Measurements from ENCODE around the gene C16orf54.
"Not testable (repeated sequence)": the region's sequence is repeated elsewhere in the genome, so short reads cannot be mapped to it uniquely, and the experiment has no call there.

C16orf54 gene

DNA sequence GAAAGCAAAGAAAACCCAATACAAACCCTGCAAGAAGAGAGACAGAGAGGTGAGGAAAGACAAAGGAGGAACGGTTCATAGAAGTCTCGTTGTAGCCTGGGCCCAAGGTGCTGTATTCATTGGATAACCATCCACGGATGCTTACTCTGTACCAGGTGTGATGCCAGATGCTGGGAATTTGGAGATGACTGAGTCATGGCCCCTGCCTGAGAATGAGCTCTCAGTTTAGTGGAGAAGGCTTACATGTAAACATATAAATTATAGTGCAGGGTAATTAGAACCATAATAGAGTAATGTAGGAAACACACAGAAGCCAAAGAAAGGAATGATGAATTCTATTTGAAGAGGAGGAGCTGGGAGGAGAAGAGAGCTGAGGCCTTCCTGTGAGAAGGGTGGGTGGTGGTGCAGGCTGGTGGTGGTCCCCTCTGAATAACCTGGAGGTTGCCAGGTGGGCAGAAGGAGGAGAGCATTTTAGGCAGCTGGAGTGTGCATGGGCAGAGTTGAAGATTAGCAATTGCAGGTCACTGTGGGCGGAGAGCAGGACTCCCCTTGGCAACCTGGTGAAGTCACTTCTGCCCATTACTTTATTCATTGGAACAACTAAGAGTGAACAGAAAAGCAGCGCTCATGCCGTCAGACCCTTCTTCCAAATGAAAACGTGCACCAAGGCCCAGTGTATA is 24.6 kb upstream of the C16orf54 start:
- no peak for FAIRE-seq

DNA sequence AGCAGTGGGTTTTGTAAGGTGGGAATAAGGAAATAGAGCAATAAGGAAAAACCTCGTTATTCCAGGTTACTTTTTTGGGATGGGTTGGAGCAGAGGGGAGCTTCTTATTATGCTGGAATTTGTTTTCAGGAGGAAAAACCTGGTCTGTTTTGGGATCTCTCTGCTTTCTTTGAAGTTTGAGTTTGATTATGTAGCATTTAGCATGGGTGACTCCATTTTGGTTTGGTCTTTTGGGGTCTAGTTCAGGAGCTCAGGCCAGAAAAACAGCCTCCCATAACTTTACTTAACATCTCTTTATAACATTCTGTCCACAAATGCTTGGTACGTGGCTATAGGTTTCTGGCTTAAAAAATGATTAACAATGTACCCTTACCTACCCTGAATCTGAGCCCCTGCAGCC is 23.7 kb upstream of the C16orf54 start:
- no peak for DNase-seq (ENCODE audit: insufficient read length, low spot score)
- FAIRE-seq: no peak

More for the DNA sequence above, 24.6 kb upstream of the C16orf54 start:
- no peak for DNase-seq (ENCODE audit: insufficient read length, low spot score)

DNA sequence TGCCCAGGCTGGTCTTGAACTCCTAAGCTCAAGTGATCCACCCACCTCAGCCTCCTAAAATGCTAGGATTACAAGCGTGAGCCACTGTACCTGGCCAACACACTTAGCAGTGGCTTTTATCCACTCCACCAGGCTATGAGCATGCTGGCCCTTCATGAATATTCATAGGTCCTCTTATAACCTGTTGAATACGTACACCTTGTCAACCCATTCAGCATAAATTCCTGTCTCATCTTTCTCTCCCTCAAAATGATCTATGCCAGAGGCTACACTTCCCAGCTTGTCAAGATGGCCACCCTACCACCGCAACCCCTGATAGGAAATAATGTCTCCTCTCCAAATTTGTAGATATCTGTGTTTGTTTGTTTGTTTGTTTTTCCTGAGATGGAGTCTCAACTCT is 21.3 kb upstream of the C16orf54 start:
- FAIRE-seq: no peak
- DNase-seq (ENCODE audit: insufficient read length, low spot score): no peak

DNA sequence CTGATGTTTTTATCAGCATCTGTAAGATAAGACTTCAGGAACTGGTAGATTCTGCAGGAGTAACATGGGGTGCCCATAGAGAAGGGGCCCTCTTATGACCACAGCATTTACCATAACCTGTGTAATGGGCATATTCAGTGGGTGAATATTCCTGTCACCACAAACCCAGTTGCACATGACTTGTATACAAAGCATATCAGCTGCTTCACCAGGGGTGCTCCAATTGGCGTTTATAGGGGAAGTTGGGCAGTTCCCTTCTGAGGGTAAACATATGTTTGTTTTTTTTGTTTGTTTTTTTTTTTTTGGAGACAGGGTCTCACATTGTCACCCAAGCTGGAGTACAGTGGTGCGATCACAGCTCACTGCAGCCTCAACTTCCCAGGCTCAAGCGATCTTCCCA is 20.8 kb upstream of the C16orf54 start:
- no peak for FAIRE-seq

DNA sequence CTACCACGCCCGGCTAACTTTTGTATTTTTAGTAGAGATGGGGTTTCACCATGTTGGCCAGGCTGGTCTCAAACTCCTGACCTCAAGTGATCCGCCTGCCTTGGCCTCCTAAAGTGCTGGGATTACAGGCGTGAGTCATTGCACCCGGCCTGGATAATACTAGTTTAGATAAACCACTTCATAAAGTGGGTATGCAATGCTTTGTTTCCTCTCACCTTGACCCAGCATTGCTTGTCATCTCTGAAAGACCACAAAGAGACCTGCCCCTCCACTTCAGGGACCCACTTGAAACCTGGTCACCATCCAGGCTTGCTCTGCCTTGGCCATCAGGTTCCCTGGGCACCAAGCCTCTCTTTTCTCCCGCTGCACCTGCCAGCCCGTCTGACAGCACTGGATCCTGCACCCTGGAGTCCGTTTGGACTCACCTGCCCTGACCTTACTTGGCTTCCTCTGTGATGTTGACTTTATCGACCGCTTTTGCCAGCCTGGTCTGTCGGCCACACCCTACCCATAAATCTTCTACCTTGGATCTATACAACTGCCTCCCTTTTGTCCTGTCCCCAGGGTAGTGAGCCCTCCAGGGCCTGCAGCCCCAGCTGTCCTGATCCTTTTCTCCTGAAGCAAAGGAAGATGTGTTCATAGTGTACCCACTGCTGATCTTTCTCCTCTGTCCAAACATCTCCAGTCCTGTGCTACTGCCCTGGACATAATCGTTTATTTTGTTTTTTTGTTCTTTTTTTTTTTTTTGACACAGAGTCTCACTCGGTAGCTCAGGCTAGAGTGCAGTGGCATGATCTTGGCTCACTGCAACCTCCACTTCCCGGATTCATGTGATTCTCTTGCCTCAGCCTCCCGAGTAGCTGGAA is 19.6 kb upstream of the C16orf54 start:
- DNase-seq (ENCODE audit: insufficient read length, low spot score) (no peak), FAIRE-seq (no peak)

More for the DNA sequence above, 20.8 kb upstream of the C16orf54 start:
- no peak for DNase-seq (ENCODE audit: insufficient read length, low spot score)

DNA sequence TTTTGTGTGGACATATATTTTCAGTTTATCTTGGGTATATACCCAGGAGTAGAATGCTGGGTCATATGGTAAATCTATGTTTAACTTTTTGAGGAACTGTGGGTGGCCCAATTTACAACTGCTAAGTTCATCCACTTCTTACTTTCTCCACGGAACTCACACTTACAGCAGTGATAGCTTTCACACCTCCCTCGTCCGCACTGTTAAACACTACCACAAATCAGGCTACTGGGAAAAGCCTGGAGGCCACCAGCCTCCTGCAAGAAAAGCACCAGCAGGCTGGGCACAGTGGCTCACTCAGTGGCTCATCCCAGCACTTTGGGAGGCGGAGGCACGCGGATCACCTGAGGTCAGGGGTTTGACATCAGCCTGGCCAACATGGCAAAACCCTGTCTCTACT is 17.5 kb upstream of the C16orf54 start:
- no peak for DNase-seq (ENCODE audit: insufficient read length, low spot score)
- FAIRE-seq: no peak

DNA sequence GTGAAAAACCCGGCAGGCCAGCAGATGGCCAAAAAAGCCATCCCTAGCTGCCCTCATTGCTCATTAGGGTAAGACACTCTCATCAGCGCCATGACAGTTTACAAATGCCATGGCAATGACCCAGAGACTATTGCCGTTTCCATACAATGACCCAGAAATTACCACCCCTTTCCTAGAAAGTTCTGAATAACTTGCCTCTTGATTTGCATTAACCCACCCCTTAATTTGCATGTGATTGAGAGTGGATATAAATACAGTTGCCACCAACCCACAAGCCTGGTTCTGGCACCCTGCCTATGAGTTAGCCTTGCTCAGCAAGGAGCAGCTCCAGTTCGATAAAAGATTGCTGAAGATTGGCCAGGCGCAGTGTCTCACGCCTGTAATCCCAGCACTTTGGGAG is 16.1 kb upstream of the C16orf54 start:
- FAIRE-seq (no peak), DNase-seq (ENCODE audit: insufficient read length, low spot score) (no peak)

DNA sequence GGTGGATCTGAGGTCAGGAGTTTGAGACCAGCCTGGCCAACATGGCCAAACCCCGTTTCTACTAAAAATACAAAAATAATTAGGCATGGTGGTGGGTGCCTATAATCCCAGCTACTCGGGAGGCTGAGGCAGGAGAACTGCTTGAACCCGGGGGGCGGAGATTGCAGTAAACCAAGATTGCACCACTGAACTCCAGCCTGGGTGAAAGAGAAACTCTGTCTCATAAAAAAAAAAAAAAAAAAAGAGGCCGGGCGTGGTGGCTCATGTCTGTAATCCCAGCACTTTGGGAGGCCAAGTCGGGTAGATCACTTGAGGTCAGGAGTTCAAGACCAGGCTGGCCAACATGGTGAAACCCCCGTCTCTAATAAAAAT is 15.5 kb upstream of the C16orf54 start:
- FAIRE-seq; DNase-seq (ENCODE audit: insufficient read length, low spot score): not testable (repeated sequence)

DNA sequence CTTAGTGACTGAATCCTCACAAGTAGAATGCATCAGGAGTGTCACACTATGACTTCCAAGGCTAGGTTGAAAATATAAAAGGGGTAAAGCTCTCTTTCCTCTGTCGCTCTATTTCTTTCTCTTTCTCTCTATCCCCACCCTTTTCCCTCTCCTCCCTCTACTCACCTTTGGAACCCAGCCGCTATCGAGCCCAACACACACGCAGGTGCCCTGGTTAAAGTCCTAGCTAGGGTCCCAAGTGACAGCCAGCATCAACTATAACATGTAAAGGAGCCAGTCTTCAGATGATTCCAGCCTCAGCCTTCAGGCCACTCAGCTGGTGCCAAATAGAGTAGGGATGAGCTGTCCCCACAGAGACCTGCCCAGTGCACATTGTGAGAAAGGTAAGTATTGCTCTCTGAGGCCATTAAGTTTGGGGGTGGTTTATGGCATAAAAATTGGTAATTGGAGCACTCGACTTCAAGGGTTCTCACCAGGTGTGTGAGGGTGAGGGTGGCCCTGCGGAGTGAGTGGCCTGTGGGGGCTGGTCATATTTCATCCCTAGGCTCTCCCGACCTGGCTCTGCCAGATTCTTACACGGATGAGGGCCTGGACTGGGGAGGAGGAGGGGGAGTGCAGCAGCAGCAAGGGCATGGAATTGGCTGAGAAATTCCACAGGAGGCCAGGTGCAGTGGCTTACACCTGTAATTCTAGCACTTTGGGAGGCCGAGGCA is 14.9 kb upstream of the C16orf54 start:
- FAIRE-seq (no peak), DNase-seq (ENCODE audit: insufficient read length, low spot score) (no peak)

DNA sequence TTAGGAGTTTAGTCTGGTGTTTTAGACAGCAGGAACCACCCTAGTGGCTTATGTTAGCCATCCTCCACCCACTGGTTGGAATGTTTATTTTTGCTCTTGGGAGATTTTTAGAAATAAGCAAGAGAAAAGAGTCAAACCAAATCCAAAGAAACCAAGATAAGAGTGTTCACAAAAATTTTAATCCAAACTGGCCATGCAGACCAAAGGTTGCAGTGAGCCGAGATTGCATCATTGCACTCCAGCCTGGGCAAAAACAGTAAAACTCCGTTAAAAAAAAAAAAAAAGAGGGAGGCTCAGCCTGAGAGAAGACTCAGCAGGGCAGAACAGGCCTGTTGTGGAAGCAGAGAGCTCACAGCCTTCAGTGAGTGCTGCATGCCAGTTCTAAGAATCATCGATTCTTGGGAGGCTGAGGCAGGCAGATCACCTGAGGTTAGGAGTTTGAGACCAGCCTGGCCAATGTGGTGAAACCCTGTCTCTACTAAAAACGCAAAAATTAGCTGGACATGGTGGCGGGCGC is 12.2 kb upstream of the C16orf54 start:
- DNase-seq (ENCODE audit: insufficient read length, low spot score): no peak

DNA sequence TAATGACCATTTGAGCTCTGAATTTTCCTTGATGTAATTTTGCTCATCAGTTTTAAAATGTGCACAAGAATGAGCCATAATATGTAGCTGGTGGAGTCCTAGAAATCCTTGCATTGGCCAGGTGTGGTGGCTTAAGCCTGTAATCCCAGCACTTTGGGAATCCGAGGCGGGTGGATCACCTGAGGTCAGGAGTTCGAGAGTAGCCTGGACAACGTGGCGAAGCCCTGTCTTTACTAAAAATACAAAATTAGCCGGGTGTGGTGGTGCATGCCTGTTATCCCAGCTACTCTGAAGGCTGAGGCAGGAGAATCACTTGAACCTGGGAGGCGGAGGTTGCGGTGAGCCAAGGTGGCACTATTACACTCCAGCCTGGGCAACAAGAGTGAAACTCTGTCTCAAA is 11.3 kb upstream of the C16orf54 start:
- not testable (repeated sequence) for FAIRE-seq

More for the DNA sequence above, 12.2 kb upstream of the C16orf54 start:
- no peak for FAIRE-seq

DNA sequence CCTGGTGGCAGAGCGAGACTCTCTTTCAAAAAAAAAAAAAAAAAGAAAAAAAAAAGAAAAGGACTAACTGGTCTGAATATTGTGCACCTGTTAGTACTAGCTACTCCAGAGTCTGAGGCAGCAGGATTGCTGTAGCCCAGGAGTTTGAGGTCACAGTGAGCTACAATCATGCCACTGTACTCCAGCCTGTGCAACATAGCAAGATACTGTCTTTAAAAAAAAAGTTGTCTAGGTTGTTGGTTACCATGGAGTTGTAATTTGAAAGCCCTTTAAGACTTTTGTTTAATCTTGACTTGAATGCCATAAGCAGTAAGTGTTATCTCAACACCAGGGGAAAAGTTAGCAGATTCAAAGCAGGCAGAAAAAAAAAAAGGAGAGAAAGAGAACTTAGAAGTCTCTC is 10.9 kb upstream of the C16orf54 start:
- FAIRE-seq (no peak), DNase-seq (ENCODE audit: insufficient read length, low spot score) (no peak)

More for the DNA sequence above, 11.3 kb upstream of the C16orf54 start:
- not testable (repeated sequence) for DNase-seq (ENCODE audit: insufficient read length, low spot score)

DNA sequence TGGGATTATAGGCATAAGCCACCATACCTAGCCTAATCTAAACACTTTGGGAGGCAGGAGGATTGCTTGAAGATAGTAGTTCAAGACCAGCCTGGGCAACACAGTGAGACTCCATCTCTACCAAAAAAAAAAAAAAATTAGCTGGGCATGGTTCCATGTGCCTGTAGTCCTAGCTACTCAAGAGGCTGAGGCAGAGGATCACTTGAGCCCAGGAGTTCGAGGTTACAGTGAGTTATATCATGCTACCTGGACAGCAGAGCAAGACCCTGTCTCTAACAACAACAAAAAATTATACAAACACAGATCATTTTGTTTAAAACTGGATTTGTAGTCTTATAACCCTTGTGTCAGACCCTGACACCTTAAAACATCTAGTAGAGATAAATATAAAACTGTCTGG is 7.7 kb upstream of the C16orf54 start:
- DNase-seq (ENCODE audit: insufficient read length, low spot score): no peak
- no peak for FAIRE-seq

DNA sequence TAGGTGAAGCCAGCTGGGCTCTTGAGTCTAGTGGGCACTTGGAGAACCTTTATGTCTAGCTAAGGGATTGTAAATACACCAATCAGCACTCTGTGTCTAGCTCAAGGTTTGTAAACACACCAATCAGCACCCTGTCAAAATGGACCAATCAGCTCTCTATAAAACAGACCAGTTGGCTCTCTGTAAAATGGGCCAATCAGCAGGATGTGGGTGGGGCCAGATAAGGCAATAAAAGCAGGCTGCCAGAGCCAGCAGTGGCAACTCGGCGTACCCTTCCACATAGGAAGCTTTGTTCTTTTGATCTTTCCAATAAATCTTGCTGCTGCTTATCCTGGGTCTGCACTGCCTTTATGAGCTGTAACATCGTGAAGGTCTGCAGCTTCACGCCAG is 3.0 kb upstream of the C16orf54 start:
- not testable (repeated sequence) for FAIRE-seq; DNase-seq (ENCODE audit: insufficient read length, low spot score)

DNA sequence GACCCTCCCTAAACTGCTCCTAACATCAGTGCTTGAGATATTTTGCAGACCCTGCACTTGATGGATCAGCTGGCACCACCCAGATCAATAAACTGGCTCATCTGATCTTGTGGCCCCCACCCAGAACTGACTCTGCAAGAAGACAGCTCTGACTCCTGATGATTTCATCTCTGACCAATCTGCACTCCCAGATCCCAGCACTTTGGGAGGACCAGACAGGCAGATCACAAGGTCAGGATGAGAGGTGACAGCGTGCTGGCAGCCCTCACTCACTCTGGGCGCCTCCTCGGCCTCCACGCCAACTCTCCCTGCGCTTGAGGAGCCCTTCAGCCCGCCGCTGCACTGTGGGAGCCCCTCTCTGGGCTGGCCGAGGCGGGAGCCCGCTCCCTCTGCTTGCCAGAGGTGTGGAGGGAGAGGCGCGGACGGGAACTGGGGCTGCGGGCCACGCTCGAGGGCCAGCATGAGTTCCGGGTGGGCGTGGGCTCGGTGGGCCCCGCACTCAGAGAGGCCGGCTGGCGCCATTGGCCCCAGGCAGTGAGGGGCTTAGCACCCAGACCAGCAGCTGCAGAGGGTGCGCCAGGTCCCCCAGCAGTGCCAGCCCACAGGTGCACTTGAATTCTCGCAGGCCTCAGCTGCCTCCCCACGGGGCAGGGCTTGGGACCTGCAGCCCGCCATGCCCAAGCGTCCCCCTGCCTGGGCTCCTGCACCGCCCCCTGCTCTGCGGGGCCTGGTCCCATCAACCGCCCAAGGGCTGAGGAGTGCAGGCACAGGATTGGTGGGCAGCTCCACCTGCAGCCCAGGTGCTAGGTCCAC is 2.4 kb upstream of the C16orf54 start:
- FAIRE-seq: no peak
- no peak for DNase-seq (ENCODE audit: insufficient read length, low spot score)

DNA sequence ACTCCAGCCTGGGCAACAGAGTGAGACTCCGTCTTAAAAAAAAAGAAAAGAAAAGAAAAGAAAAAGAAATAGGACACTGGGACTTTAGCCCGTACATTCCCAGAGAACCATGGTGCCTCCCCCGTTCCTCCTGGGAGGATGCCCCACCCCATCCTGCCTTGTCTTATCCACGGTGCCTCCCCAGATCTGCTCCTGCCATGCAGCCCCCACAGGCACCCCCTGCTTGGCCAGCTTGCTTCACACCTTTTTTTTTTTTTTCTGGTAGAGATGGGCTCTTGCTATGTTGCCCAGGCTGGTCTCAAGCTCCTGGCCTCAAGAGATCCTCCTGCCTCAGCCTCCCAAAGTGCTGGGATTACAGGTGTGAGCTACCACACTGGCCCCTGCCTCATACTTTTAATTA is 728 bp upstream of the C16orf54 start:
- FAIRE-seq; DNase-seq (ENCODE audit: insufficient read length, low spot score): not testable (repeated sequence)

DNA sequence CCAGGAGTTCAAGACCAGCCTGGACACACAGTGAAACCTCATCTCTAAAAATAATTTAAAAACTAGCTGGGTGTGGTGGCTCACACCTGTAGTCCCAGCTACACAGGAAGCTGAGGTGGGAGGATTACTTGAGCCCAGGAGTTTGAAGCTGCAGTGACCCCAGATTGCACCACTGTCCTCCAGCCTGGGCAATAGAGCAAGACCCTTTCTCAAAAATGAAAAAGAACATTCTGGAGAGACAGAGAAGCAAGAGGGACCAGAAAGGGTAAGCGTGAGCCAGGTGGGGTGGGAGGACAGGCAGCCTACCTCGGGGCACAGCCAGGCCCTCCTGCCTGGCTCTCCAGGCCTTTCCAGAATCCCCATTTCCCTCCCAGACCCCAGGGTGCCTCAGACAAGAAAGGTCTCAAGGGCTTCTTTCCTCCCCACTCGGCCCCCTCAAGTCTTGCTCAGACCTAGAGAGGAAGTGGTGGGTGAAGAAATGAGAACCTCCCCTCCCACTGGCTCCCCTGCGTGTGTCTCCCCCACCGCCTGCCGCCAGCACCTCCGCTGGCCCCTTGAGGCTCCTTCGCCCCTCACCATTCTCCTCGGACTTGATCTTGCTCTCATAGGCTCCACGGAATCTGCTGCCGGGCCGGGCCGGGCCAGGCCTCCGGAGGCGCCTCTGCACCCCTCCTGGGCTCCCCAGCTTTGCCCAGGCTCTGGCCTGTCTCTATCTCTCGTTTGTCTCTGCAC is 503 bp downstream of the C16orf54 start:
- FAIRE-seq (no peak), DNase-seq (ENCODE audit: insufficient read length, low spot score) (no peak)

DNA sequence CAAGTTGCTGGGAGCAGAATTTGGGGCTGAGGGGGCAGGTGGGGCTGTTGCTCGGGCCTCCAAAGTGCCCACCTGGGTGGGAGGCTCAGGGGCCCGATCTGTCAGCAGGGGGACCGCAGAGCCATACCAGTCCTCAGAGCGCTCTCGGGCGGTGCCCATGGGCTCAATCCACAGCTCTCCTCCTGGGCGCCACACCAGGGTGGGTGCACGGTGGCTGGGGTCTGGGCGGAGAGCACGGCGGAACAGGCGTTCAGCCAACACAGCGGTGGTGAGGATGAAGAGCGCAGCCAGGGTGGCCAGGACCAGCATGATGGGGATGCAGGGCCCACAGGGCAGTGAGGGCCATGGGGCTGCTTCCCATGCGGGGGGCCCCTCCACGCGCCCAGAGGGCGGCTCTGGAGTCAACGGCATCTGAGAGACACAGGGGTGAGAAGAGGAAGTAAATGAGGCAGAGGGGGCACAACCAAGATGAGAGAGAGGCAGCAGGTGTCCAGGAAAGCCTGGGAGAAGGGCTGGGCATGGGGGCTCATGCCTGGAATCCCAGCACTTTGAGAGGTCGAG is 1.2 kb downstream of the C16orf54 start:
- FAIRE-seq: no peak
- no peak for DNase-seq (ENCODE audit: insufficient read length, low spot score)

DNA sequence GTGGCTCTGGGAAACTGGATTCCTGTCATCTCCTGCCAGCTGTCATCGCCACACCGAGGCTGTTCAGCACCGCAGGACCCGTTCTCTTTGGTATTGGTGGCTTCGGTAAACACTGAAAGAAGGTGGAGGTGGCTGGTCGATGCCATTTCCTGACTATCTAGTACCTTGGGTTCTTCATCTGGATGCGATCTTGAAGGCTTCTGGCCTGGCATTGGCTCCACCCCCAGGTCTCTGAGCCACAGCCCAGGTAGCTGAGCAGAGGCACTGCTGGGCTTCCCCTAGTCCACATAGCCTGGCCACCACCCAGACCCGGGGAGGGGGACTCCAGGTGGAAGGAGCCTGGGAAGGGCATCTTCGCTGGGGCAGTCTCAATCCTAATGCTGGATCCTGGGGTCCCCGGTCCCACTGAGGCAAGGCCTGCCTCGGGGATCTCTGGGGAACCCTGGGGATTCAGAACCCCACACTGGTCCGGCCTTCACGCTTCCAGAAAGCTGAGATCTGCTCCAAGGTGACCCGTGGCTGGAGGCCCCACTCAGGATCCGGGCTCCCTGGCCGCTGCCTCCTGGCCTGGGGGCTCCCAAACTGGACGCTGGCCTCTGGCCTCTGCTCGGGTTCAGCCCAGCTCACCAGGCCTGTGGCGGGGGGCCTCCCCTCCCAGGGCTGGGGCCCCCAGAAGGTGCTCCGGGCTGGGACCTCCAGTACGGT is 1.8 kb downstream of the C16orf54 start:
- no peak for FAIRE-seq
- no peak for DNase-seq (ENCODE audit: insufficient read length, low spot score)

All from HTR-8/SVneo (cell line).